GM18907 (cell line): ENCODE measurements around the gene VGLL4.

ENCODE experiments used
- ATAC-seq: cut with Tn5 transposase; IDR thresholded peaks from one replicate; pipeline ENCODE4 v1.9.1; 2021; ENCODE audit warnings: mild to moderate bottlenecking, moderate library complexity; ENCODE audit not compliant: unreplicated experiment

Gene VGLL4

DNA sequence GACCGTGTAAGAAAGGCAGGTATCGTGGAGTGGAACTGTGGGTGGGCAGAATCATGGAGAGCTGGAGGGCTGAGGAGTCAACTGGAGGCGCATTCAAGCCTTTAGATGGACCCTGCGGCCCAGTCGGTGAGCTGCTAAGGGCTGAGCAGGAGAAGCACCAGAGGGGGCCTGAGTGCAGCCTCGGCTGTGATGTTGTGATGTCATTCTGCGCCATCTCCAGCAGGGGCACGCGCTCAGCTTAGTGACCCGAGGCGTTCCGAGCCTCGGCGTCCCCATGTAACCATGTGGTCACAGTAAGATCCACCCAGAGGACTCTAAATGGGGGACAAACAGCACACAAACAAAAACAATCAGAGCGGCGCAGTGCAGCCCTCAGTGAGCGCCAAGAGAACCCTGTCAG, 76.8 kb downstream of the VGLL4 start:
- ATAC-seq: no peak

DNA sequence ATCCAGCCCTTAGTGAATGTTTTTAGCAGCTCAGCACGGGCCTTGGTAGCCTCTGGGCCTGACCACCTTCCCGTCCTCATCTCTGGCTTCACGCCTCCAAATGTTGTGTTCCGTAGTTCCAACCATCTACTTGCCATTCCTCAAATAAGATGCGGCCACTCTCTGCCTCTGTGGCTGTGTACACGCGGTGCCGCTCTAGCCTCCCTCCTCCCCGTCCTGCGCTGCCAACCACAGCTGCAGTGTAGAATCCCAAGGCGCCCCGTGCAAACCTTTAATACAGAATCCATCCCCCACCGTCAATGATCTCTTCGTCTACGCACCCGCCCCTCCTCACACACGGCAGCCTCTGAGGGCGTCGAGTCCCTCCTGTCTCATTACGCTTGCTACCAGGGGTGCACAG, 77.2 kb downstream of the VGLL4 start:
- ATAC-seq: no peak

DNA sequence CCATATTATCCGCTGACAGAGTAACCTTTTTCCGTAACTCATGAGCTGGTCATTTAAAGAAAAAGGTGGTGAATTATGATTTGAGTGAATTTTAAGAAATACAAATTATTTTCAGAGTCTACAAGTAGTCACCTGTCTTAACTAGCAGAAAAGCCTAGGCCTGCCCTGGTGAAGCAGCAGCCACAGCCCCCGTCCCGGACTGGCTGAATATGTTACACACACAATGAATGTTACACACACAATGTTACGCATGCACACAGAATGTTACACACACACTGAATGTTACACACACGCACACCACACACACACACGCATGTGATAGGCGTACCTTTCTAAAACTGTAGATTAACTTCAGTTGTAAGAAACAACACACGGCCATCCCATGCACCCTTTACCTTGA, 77.8 kb downstream of the VGLL4 start:
- no peak for ATAC-seq

DNA sequence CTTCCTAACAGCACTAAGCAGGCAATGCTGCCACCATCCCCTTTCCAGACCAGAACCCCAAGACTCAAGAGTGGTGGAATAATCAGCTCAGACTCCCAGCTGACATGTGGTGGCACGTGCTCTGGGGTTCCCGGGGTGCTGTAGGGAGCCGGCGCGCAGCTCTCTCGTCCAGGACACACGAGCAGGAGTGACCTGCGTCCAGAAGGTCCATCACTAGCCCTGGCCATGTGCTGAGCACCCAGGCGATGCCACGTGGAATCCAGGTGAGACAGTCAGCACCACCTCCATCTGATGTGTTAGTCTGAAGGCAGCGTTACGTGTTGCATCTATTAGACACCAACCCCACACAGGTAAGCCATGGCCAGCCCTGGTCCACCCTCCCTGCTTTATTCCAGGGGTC, 78.2 kb downstream of the VGLL4 start:
- ATAC-seq: no peak

DNA sequence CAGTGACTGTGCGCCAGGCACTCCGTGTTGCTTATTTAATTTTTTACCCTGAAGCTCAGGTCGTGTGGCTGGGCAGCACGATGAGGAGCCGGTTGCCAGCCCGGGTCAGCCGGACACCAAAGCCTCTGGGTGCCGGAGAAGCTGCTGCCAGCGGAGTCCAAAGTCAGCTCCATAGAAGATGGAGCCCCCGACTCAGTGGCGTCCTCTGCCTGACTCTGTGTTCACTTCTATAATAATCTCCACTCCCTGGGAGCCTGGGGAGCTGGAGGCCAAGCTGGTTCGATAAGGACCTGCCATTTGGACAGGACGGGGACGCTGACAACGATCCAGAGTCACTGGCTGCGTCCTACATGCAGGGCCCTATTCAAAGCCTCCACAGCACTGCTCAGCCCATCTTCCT, 78.6 kb downstream of the VGLL4 start:
- ATAC-seq: no peak

DNA sequence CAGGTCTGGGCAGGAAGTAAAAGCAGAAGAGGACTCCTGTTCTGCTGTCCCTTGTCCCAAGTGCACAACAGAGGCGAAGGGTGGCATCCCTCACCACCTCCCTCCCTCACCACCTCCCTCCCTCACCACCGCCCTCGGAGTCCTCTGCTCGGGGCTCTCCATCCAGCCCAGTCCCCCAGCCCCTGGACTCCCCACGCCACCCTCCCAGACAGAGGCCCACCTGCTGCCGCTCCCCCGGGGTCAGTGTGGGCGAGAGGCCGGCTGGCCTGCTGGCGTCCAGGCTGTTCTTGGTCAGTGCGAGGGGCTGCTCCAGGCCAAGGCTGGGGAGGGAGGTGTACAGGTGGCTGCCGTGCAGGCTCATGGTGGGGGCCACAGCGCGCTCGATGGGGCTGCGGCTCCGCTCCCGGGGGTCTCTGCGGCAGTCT, 79.1 kb downstream of the VGLL4 start:
- ATAC-seq: no peak

DNA sequence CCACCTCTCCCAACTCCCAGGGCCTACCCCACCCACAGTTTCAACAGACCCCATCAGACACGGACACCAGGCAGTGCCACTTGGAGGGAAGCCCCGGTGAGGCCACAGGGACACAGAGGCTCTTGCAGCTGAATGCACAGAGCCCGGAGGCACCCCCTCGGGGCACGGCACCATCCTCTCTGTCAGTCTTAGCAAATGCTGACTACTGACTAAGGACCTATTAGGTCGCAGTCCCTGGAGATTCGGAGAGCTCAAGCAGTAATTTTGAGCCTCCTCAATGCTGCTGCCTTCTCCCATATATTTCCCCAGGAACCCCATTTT, 79.9 kb downstream of the VGLL4 start:
- ATAC-seq: no peak

DNA sequence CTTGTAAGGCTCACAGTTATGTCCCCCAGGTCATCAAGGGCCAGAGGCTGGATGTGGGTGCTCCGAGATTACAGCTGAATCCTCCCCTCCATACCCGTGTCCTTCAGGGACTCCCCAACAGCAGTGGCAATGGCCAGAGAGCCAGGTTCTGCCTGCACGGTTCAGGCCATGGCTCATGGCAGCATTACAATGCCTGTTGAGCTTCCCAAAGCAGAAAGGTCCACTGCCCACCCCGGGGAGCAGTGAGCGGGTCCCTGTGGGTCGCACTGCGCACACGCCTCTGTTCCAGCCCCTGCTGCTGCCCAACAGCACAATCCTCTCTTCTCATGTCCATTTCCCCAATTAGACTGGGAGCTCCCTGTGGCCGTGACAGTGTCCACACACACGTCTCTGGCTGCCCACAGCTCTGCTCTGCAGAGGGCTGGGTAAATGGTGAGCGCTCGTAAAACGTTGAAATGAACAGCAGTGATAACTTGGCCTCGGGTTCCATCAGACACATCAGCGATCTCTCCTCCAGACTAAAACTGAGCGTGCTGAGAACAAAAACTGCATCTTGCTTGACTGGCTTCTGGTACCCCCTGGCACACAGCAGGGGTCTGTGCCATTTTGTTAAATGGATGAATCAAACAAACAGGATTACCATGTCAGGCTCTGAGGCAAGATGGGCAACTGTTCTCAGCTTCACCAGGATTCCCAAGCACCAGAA, 80.4 kb downstream of the VGLL4 start:
- no peak for ATAC-seq

DNA sequence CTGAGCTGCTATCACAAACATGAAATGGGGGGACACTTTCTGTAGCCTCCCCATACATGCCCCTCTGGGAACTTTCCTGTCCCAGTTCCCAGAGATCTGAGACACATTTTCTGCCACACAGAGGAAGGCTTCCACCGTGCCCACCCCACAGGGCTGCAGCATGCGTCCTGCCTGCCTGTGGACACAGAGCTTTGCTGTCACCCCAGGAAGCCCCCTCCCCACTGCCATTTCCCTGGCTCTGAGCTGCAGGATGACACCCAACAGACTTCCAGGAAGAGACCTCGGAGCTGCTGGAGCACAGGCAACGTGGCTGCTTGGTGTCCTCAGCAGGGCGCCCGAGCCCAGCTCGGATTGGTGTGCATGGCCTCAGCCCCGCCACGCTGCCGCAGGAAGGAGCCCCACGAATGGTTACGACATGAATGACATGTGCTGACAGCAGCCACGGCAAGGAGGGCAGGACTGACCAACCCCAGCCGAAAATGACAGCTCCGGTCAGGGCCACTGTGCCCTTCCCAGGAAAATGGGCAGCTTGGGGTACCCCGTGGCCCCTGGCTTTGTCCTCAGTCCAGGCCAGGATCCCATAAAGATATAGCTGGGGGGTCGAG, 81.3 kb downstream of the VGLL4 start:
- ATAC-seq: no peak

DNA sequence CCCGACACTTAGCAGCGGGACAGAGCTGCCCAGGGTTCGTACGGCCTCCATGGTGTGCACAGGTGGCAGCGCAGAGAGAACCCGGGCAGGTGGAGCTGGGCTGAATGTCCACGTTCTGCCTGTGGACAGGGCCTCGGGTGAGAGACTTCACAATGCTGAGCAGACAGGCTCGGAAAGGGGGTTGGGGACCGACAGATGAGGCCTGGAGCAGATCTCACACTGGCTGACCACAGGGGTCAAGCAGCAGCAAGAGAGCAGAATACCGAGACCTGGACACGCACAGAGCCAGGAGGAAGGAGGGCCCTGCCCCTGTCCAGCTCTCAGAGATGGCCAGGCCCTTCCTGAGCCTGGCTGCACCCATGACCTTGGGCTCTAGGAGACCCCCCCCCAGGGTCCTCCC, 83.0 kb downstream of the VGLL4 start:
- no peak for ATAC-seq

DNA sequence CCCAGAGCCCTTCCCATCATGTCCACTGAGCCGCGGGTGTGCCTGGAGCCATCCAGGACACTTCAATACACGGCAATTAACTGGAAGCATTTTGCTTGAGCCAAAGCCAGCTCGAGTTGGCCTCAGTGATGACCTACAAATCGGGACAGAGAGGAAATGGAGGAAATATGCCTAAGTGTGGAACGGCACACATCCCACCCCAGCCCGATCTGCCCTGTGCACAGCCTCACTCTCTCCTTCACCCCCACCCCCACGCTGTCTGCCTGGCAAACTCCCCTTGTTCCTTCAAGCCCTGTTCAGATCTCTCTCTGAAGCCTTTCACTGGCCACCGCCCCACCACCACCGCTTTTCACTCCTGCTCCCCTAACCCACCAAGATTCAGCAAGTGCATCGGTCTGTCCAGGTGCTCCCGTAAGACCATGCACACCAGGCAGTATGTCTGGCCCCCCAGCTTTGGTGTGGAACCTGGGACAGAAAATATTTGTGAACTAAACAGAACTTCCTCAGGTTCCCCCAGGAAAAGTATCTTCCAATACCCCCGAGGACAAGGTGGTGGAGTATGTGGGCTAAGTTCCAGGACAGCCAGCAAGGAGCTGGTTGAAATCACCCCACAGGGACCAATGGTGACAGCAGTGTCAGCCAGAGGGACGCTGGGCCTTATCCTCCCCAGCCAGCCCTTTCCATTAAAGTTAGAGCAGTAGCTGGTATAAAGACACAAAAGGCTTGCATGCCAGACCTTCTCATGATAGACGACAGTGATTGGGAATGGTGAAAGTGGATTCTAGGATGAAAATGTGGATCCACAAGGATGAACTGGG, 83.7 kb downstream of the VGLL4 start:
- no peak for ATAC-seq

DNA sequence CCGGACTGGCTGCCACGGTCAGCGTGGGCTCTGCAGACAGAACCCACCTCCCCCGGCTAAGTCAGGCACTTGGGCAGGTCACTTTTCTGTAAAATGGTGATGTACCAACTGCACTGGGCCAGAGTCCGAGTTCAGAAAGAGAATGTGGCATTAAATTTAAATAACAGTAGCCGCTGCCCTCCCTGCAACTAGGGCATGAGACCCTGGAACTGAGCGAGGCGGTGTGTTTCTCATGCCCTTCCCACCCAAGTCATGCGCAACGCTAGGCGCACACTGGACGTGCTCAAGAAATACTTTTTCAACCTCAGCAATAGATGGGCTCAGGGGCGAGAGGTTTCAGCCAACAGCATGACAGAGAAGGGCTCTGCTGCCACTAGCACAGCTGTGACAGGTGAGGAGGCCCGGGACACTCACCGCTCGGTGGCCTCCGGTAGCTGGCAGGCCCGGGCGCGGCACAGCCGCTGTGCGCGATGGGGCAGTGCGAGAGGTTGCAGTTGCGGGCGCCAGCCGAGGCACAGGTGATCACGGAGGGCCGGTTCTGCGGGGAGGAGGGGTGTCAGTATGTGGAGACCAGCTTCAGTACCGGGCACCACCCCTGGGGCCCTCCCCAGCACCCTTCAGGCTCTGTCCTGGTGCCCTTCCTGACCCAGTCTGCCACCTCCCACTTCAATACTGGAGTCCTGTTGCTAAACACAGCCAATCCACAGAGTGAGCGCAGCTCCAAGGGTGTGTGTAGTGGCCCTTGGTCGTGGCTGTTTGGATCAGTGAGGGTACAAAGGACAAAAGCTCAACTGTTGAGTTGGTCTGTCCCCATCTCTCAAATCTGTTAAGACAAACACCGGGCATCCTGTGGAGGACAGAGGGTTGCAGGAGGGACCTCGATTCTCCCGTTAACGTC, 84.5 kb downstream of the VGLL4 start:
- ATAC-seq: no peak

DNA sequence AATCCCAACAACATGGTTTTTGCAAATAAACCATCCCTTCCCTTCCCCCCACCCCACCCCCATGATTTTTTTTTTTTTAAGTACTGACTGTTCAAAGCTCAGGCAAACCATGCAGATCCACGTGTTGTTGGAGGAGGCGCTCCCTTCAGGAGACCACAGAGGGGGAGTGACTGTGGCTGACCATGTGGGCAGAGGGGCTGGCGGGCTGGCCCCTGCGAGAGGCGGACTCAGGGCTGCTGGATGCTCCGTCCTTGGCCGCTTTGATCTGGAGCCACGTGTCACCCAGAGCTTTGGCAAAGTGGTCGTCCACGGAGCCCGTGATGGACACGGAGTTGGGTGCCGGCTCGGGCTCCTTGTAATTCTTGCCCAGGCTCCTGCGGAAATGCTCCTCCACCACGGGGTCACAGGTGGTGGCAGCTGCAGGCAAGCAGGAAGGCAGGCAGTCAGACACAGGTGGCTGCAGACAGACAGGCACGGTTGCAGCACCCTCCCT, 85.3 kb downstream of the VGLL4 start:
- ATAC-seq: no peak

DNA sequence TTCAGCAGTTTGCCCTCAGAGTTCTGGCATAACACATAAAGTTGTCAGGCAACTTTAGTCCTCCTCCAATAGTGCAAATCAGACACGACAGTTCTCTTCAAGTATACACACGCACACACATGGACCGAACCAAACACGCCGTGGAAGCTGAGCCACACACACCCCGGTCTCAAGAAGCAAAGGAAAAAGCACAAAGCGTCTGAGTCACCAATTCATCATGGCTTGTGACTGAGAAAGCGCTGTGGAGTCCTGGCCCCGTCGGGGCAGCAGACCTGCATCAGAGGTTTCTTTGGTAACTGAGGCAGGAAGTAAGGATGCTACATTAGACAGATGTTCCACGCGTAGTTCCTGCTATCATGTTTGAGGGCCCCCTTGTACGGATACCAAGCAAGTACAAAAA, 85.7 kb downstream of the VGLL4 start:
- ATAC-seq: no peak

DNA sequence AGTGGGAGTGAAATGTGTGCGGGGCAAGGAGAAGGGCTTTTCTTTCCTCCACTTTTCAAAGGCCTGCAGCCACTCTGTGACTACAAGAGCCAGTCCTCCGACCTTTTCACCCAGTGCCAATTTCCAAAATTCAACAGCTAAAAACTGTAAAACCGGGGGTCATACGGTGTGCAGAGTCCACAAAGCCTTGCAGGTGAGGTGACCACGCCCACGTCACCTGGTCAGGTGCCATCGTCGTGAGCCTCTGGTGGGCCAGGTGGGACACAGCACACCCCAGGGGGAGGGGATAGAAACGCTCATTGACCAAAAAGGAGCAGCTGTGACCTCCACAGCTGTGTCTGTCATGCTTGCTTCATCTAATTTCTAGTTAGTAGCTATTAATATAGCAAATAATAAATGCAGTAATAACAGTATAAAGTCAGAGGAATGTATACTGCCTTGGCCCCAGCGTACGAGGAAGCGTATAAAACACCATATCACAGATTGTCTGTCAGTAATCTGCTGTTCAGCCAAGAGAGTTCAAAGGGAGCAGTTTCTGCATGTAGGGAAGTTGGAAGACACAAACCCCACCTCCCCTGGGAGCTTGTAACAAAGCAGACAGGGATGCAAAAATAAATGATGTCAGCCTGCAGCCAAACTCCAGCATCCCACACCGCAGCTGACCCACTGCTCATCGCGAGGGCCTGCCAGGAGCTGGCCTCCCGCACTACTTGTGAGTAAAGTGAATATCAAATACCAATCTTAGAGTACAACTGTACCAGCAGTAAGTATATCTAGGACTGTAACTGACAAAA, 86.7 kb downstream of the VGLL4 start:
- no peak for ATAC-seq

DNA sequence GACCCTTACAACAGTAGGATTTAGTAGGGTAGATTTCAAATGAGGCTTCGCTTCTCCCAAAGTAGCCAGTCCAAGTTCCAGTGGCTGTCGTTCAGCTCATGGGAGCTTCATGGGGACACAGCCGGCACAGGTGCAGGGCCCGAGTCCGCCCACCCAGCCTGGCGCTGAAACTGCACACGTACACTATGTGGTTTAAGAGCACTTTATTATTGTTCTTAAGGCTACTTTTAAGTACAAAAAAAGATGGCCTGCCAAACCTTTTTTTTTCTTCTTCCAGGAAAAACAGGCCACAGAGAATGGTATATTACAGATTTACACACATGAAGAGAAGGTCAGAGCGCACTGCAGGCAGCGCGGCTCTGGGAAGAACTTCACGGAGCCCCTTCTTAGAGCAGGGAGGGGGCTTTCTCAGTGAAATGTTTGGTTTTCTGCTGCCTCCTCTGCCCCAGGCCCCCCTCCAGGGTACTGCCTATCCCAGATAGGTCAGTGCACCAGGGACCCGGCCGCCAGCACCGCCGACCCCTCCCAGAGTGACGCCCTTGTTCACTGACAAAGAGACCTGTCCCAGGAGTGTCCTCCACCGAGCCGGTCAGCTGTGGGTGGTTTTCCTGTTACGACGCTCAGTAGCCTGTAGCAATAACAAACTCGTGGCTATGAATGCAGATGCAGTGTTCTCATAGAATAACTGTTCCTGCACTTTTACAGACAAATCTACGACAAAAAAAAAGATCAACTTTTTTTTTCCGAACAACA, 87.7 kb downstream of the VGLL4 start:
- no peak for ATAC-seq

DNA sequence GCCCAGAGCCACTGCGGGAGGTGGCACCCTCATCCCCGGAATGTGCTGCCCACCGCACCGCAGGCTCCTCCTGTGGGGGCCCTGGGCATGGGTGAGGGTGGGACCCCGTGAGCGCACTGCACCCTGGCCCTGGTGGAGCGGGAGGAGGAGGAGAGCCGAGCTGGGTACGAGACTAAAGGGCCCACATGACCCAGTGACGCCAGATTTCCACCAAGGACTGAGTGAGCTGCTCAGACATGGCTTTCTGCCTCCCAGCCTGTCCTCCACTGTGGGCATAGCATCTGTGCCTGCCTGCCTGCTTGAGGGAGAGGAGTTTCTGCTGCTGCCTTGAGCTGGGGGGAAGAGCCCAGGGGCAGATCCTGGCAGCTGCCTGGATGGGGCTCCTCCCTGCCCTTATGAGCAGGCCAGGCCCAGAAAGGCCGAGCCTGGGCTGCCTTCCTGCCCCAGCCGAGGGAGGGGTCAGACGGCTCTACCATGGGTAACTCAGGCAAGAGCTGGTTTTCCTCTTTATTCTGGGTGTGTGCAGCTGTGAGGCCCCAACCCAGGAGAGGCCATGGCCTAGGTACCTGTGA, 88.4 kb downstream of the VGLL4 start:
- no peak for ATAC-seq

DNA sequence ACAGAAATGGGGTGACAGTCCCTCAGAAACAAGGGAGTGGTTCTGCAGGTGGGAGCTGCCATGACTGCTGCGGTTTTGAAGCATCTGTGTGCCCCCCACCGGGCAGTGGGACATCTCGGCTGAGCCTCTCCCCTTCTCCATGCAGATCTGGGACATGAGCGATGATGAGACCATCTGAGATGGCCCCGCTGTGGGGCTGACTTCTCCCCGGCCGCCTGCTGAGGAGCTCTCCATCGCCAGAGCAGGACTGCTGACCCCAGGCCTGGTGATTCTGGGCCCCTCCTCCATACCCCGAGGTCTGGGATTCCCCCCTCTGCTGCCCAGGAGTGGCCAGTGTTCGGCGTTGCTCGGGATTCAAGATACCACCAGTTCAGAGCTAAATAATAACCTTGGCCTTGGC, 89.0 kb downstream of the VGLL4 start:
- no peak for ATAC-seq

DNA sequence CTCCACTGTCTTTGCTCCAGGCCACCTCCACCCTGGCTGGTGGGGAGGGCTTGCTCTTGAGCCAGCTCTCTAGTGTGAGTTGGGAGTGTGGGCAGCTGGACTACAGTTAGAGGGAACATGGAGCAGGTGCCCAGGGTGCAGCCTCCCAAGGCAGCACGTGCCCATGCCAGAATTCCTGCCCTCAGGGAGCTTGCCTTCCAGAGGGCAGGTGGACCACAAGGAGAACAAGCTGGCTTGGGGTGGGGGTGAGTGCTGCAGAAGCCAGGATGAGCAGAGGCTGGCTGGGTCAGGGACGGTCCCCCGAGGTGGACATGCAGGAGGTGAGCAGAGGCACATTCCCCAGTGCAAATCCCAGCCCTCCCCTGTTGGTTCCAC, 89.5 kb downstream of the VGLL4 start:
- ATAC-seq: no peak
